K562 (cell line): ENCODE measurements around the gene CSF2. TPM values are rescaled to one million over a fixed set of nuclear protein-coding genes. Genes with fewer than 3 reads are reported as not detected.
A peak's percentile ranks its signal among the peaks of the same experiment; 100 is the strongest.

Source experiments
- ATAC-seq: fragments of 200-7000 bp; cut with Tn5 transposase; 3 replicates; pipeline ENCODE4 v1.9.1; 2020; ENCODE audit warnings: moderate library complexity
- BruUV-seq: library from RNA; stranded (reverse); fragments of 400-500 nt; replicated peaks from 2 replicates; lab custom pipeline; 2021; lab: Mats Ljungman, UMichigan
- CTCF ChIA-PET: fragments of 300-600 bp; formaldehyde crosslinking; extraction: SDS; loops from one replicate; lab custom pipeline; 2021; ENCODE audit warnings: low intra/inter-chr PET ratio; lab: Yijun Ruan, JAX
- POLR2A ChIA-PET: fragments of 300-600, 350-650 bp; sonication (Branson Sonifier 250); formaldehyde crosslinking; extraction: SDS; loops from one replicate; lab custom pipeline; 2021; ENCODE audit warnings: antibody characterized with exemption, inconsistent platforms; lab: Yijun Ruan, JAX
- DNase-seq, 4 experiments: peaks; one replicate each; pipeline versions ENCODE4 v3.0.0 to v3.0.0-alpha.2; 2011 to 2018; ENCODE audit warnings: low spot score in 3 of 4, mixed read lengths in 3 of 4; ENCODE audit errors: extremely low read depth in 1 of 4
- FAIRE-seq: peaks from 2 replicates; lab custom pipeline; 2011; peaks lifted over from hg19 to GRCh38; lab: Jason Lieb, UNC
- H2AFZ ChIP-seq: 2 replicates; pipeline ENCODE4 v1.6.0; 2011; ENCODE audit warnings: low read depth, low read length, control low read depth, inconsistent platforms
- H3K27ac ChIP-seq: fragments of 200-600 bp; 3 replicates; pipeline ENCODE4 v1.8.0; 2011; ENCODE audit warnings: low read depth, mild to moderate bottlenecking, control low read depth, inconsistent platforms, low read length, moderate library complexity, mixed read lengths; ENCODE audit errors: extremely low read depth
- H3K27me3 ChIP-seq, 2 experiments: fragments of 300-600 bp in 1 of 2; 2 replicates in 1 of 2; 3 replicates in 1 of 2; pipeline versions ENCODE4 v1.6.0 to v1.8.0; 2011; ENCODE audit warnings: inconsistent platforms in 2 of 2, low read length in 2 of 2, mild to moderate bottlenecking in 1 of 2, mixed read lengths in 1 of 2, moderate library complexity in 1 of 2; ENCODE audit not compliant: control insufficient read depth in 2 of 2, insufficient read depth in 2 of 2
- H3K36me3 ChIP-seq: fragments of 300-600 bp; 3 replicates; pipeline ENCODE4 v1.8.0; 2011; ENCODE audit warnings: mild to moderate bottlenecking, low read length, inconsistent platforms; ENCODE audit not compliant: control insufficient read depth, insufficient read depth
- H3K4me1 ChIP-seq, 2 experiments: fragments of 200-600 bp in 1 of 2; replicated peaks in 1 of 2; 2 replicates in 1 of 2; 3 replicates in 1 of 2; pipeline versions ENCODE4 v1.5.1 to v1.8.0; 2011; ENCODE audit warnings: inconsistent platforms in 2 of 2, low read length in 2 of 2, mild to moderate bottlenecking in 1 of 2, mixed read lengths in 1 of 2, moderate library complexity in 1 of 2; ENCODE audit not compliant: control insufficient read depth in 2 of 2, insufficient read depth in 2 of 2
- H3K4me2 ChIP-seq: 2 replicates; pipeline ENCODE4 v1.6.1; 2011; ENCODE audit warnings: low read length, control low read depth, inconsistent platforms, mixed read lengths; ENCODE audit not compliant: insufficient read depth
- H3K4me3 ChIP-seq: fragments of 200-600 bp; sonication (generic), shearing (Covaris generic); 2 replicates; pipeline ENCODE4 v1.5.1; 2016; ENCODE audit warnings: control low read depth, inconsistent platforms
- H3K79me2 ChIP-seq: fragments of 200-600 bp; 3 replicates; pipeline ENCODE4 v1.8.0; 2011; ENCODE audit warnings: low read length, inconsistent platforms; ENCODE audit not compliant: control insufficient read depth, insufficient read depth
- H3K9ac ChIP-seq, 2 experiments: 2 replicates each; pipeline versions ENCODE4 v1.6.0 to v1.6.1; 2011; ENCODE audit warnings: low read depth in 2 of 2, low read length in 2 of 2, control low read depth in 1 of 2, inconsistent platforms in 1 of 2, mild to moderate bottlenecking in 1 of 2, mixed read lengths in 1 of 2; ENCODE audit not compliant: insufficient read depth in 1 of 2
- H3K9me1 ChIP-seq: one replicate; pipeline ENCODE4 v1.6.0; 2011; ENCODE audit warnings: inconsistent platforms, mild to moderate bottlenecking, low read length, moderate library complexity; ENCODE audit not compliant: control insufficient read depth, insufficient read depth
- H3K9me3 ChIP-seq: replicated peaks from 2 replicates; pipeline ENCODE4 v1.5.1; 2011; ENCODE audit warnings: low read depth, low read length, inconsistent platforms; ENCODE audit not compliant: control insufficient read depth, insufficient read depth
- H4K20me1 ChIP-seq: replicated peaks from 2 replicates; pipeline ENCODE4 v1.6.1; 2011; ENCODE audit warnings: low read length, inconsistent platforms, mixed read lengths; ENCODE audit not compliant: control insufficient read depth, insufficient read depth
- BDP1 ChIP-seq: IDR thresholded peaks from 3 replicates; pipeline ENCODE4 v1.6.1; 2011; ENCODE audit not compliant: insufficient read length, insufficient read depth
- BHLHE40 ChIP-seq: IDR thresholded peaks from 2 replicates; pipeline ENCODE4 v1.6.1; 2011; ENCODE audit warnings: low read length, improper control_type of control experiment
- CCNT2 ChIP-seq: IDR thresholded peaks from 2 replicates; pipeline ENCODE4 v1.6.1; 2011; ENCODE audit warnings: borderline replicate concordance, low read depth, mild to moderate bottlenecking, moderate library complexity, mixed read lengths, low read length; ENCODE audit not compliant: insufficient read length; ENCODE audit errors: extremely low read depth
- EGR1 ChIP-seq: fragments of 450-650 bp; conservative IDR thresholded peaks from 2 replicates; pipeline ENCODE4 v1.6.1; 2017; ENCODE audit warnings: mild to moderate bottlenecking
- ERF ChIP-seq: fragments of 450-650 bp; formaldehyde crosslinking; IDR thresholded peaks from 2 replicates; pipeline ENCODE4 v1.4.0; 2020; ENCODE audit warnings: mild to moderate bottlenecking, mixed read lengths
- HMG20B ChIP-seq: fragments of 250-450 bp; sonication (Bioruptor Pico); IDR thresholded peaks from 2 replicates; pipeline ENCODE4 v1.5.0; 2021; ENCODE audit warnings: mild to moderate bottlenecking
- IRF2 ChIP-seq: sonication (generic); formaldehyde crosslinking; IDR thresholded peaks from 2 replicates; pipeline ENCODE4 v1.8.1; 2022; ENCODE audit warnings: mild to moderate bottlenecking, missing genetic modification reagents
- MTF1 ChIP-seq: fragments of 250-450 bp; sonication (Bioruptor Pico); IDR thresholded peaks from 2 replicates; pipeline ENCODE4 v1.9.0; 2021; ENCODE audit warnings: moderate library complexity, mild to moderate bottlenecking, inconsistent platforms, borderline replicate concordance
- NR2F6 ChIP-seq: fragments of 450-650 bp; formaldehyde crosslinking; IDR thresholded peaks from 2 replicates; pipeline ENCODE4 v1.4.0; 2020; ENCODE audit warnings: mild to moderate bottlenecking
- POLR2A ChIP-seq: fragments of 450-650 bp; conservative IDR thresholded peaks from 2 replicates; pipeline ENCODE4 v1.6.1; 2016
- ZNF507 ChIP-seq: conservative IDR thresholded peaks from 2 replicates; pipeline ENCODE4 v1.6.1; 2017; ENCODE audit warnings: missing genetic modification characterization, missing compliant biosample characterization
- WGBS: fragments of 100-300 bp; shearing (Covaris generic); methylation state at CpG from one replicate; pipeline ENCODE4 v1.1.6; 2016; ENCODE audit warnings: low coverage, mixed read lengths; ENCODE audit not compliant: insufficient coverage; ENCODE audit errors: missing lambda C conversion rate; 5-methylcytosine and 5-hydroxymethylcytosine counted together
- in situ Hi-C: fragments of 300-500 bp; cut with MboI; formaldehyde crosslinking; loops from 4 replicates; pipeline ENCODE4 v1.15.0; 2018; ENCODE audit warnings: inconsistent platforms, mixed read lengths
- intact Hi-C: fragments of 100-400 bp; cut with micrococcal nuclease; formaldehyde crosslinking; loops from 2 replicates; pipeline ENCODE4 v1.14.2; 2022
- polyA plus RNA-seq, 8 experiments: library from polyadenylated mRNA; depleted of rRNA in 4 of 8; stranded (reverse) in 5 of 8; unstranded in 3 of 8; fragments of >200 nt; fragmentation: Nextera tagmentation in 2 of 8; fragmentation: Illumina TruSeq in 1 of 8; extraction: Ambion mirVana in 2 of 8; extraction: Trizol in 1 of 8; gene quantifications; 2 replicates each; pipeline versions ENCODE4 v1.2.1 to v1.2.3, GENCODE V29; 2011 to 2014; ENCODE audit warnings: inconsistent platforms in 1 of 8, missing spikeins in 1 of 8
- total RNA-seq, 7 experiments: library from RNA; depleted of rRNA in 6 of 7; stranded (reverse); fragments of >200 nt in 6 of 7; fragmentation: Illumina TruSeq in 2 of 7; extraction: Trizol in 2 of 7; gene quantifications; 2 replicates each; pipeline versions ENCODE4 v1.2.1 to v1.2.3, GENCODE V29; 2011 to 2021; ENCODE audit warnings: low replicate concordance in 1 of 7
- TF ChIP-seq, protein P1 (sequence below): fragments of 250-450 bp; sonication (Bioruptor Pico); IDR thresholded peaks from 2 replicates; pipeline ENCODE4 v1.4.0; 2020; ENCODE audit warnings: borderline replicate concordance
- TF ChIP-seq, protein P2 (sequence below): fragments of 450-650 bp; formaldehyde crosslinking; IDR thresholded peaks from 2 replicates; pipeline ENCODE4 v1.4.0; 2020; ENCODE audit warnings: mild to moderate bottlenecking, mixed read lengths
- TF ChIP-seq, protein P3 (sequence below): sonication (generic); IDR thresholded peaks from 2 replicates; pipeline ENCODE4 v1.6.1; 2016

The CSF2 gene
- total and polyA plus RNA-seq, 9 of the 15 experiments (the other 6 are each of a cell fraction or from before 2014, with no cell fraction given) = 0.25 to 0.29 TPM; not detected in 7

DNA sequence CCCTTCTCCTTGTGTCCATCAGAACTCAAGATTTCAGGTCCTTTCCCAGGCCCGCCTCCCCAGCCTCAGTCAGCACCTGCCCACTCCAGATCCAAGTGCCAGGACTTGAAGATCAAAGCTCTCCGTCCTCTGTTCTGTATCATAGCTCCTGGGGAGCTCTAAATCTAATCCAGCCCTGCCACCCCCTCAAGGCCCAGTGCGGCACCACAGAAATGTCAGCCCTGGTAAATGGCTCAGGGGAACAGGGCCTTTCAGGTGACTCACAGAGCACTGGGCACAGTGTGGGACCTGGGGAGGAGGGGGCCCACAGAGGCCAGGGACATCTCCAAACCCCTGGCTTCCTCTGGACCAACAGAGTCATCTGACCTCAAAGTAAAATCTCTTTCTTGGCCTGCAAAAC is 6.0 kb downstream of the CSF2 start:
- WGBS = 60% methylated on average over 3 of the region's 3 CpGs
- no peaks in the 10 kb centered on the region for H3K79me2 ChIP-seq
- TF ChIP-seq CCNT2 = no peak
- no peak for TF ChIP-seq ERF (CRISPR knock-in tag)
- no peak for TF ChIP-seq IRF2 (CRISPR knock-in tag)
- no peak for TF ChIP-seq NR2F6
- no peak for TF ChIP-seq BHLHE40
- no peak for TF ChIP-seq EGR1
- TF ChIP-seq POLR2A = no peak

DNA sequence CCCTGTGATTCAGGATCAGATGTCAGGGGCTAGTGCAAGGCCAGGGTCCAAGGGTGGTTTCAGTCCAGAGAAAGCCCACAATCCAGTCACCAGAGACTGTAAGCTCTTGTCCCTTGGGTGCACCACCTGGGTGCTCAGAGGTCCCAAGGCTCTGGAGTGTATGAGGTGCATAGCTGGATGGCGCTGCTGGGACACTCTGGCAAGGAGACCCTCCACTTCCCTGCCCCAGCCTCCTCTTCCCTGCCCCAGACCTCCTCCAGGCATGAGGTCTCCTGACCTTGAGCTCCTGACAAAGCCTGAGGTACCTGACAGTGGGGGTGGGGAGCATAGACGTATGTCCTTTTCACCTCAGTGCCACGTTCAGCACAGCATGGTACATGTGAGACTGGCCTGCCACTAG is 7.0 kb downstream of the CSF2 start:
- POLR2A ChIA-PET = interaction anchor here (0.6 to 0.7 kb wide), 2 partner anchors 20 to 21 kb away, joined by 3 to 4 read pairs; no protein-coding TSS in a partner anchor
- BruUV-seq = no TSS peak
- 43% methylated on average over 3 of the region's 3 CpGs for WGBS
- Histone ChIP-seq H3K9me3 (no peaks in the 10 kb centered on the region), H3K4me2 (no peak overlapping the region), H3K4me1 (peaks cover 9 to 16% of the 10 kb centered on the region in 2 experiments), H3K27me3 (no peaks in the 10 kb centered on the region), H3K79me2 (no peaks in the 10 kb centered on the region), H4K20me1 (no peaks in the 10 kb centered on the region), H3K36me3 (no peaks in the 10 kb centered on the region), H3K9ac (peak overlapping the region in 1 of 2 experiments; percentile 31; a peak in 1 of 4 replicates), H3K9me1 (no peaks in the 10 kb centered on the region), H3K4me3 (no peak overlapping the region), H2AFZ (no peak overlapping the region), H3K27ac (no peak overlapping the region)
- FAIRE-seq = peak; percentile 19
- in situ Hi-C loops (no loop called here), intact Hi-C loops (no loop called here)
- no peak for ATAC-seq
- CTCF ChIA-PET = no interaction called here
- no peak for DNase-seq
- TF ChIP-seq ZNF507 (tag) (no peak), HMG20B (CRISPR knock-in tag) (no peak), MTF1 (CRISPR knock-in tag) (no peak), BDP1 (no peak)
- TF ChIP-seq, protein P1, sequence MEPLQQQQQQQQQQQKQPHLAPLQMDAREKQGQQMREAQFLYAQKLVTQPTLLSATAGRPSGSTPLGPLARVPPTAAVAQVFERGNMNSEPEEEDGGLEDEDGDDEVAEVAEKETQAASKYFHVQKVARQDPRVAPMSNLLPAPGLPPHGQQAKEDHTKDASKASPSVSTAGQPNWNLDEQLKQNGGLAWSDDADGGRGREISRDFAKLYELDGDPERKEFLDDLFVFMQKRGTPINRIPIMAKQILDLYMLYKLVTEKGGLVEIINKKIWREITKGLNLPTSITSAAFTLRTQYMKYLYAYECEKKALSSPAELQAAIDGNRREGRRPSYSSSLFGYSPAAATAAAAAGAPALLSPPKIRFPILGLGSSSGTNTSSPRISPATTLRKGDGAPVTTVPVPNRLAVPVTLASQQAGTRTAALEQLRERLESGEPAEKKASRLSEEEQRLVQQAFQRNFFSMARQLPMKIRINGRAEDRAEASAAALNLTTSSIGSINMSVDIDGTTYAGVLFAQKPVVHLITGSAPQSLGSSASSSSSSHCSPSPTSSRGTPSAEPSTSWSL = no peak
- TF ChIP-seq, protein P2, sequence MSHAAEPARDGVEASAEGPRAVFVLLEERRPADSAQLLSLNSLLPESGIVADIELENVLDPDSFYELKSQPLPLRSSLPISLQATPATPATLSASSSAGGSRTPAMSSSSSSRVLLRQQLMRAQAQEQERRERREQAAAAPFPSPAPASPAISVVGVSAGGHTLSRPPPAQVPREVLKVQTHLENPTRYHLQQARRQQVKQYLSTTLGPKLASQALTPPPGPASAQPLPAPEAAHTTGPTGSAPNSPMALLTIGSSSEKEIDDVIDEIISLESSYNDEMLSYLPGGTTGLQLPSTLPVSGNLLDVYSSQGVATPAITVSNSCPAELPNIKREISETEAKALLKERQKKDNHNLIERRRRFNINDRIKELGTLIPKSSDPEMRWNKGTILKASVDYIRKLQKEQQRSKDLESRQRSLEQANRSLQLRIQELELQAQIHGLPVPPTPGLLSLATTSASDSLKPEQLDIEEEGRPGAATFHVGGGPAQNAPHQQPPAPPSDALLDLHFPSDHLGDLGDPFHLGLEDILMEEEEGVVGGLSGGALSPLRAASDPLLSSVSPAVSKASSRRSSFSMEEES (CRISPR knock-in tag) = no peak
- TF ChIP-seq, protein P3, sequence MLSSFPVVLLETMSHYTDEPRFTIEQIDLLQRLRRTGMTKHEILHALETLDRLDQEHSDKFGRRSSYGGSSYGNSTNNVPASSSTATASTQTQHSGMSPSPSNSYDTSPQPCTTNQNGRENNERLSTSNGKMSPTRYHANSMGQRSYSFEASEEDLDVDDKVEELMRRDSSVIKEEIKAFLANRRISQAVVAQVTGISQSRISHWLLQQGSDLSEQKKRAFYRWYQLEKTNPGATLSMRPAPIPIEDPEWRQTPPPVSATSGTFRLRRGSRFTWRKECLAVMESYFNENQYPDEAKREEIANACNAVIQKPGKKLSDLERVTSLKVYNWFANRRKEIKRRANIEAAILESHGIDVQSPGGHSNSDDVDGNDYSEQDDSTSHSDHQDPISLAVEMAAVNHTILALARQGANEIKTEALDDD = no peak

More for the DNA sequence above, 6.0 kb downstream of the CSF2 start:
- ChIA-PET POLR2A (interaction anchor here (0.6 to 0.7 kb wide), 3 partner anchors 13 to 22 kb away, joined by 3 to 4 read pairs (median 4); no protein-coding TSS in a partner anchor), CTCF (no interaction called here)
- intact Hi-C loops (no loop called here), in situ Hi-C loops (no loop called here)
- H3K4me2 ChIP-seq = no peak overlapping the region
- peaks cover 7 to 22% of the 10 kb centered on the region in 2 experiments; a peak in 4 of 5 replicates for H3K4me1 ChIP-seq
- no peaks in the 10 kb centered on the region for H3K9me1 ChIP-seq
- no peak overlapping the region for H3K27ac ChIP-seq
- FAIRE-seq (no peak), ATAC-seq (no peak), DNase-seq (no peak)
- no peak overlapping the region for H2AFZ ChIP-seq
- H3K9me3 ChIP-seq = no peaks in the 10 kb centered on the region
- no peak overlapping the region for H3K4me3 ChIP-seq
- H4K20me1 ChIP-seq = no peaks in the 10 kb centered on the region
- H3K36me3 ChIP-seq = no peaks in the 10 kb centered on the region
- H3K9ac ChIP-seq = no peak overlapping the region
- no TSS peak for BruUV-seq
- H3K27me3 ChIP-seq = no peaks in the 10 kb centered on the region
